HepG2 (cell line): ENCODE results near the gene OSCP1. TPM values are rescaled to one million over a fixed set of nuclear protein-coding genes. Genes with fewer than 3 reads are reported as not detected.

Source experiments
- ATF1 ChIP-seq: IDR thresholded peaks from 2 replicates; pipeline ENCODE4 v1.6.1; 2016; ENCODE audit warnings: mild to moderate bottlenecking, control low read depth
- CC2D1A ChIP-seq: sonication (generic); formaldehyde crosslinking; IDR thresholded peaks from 2 replicates; pipeline ENCODE4 v1.8.1; 2023; ENCODE audit warnings: mild to moderate bottlenecking, missing genetic modification reagents
- CEBPG ChIP-seq: IDR thresholded peaks from 2 replicates; pipeline ENCODE4 v1.6.1; 2016
- FOXM1 ChIP-seq: sonication (generic); formaldehyde crosslinking; IDR thresholded peaks from 2 replicates; pipeline ENCODE4 v1.5.0; 2020; ENCODE audit warnings: missing genetic modification reagents
- GABPB1 ChIP-seq: IDR thresholded peaks from 2 replicates; pipeline ENCODE4 v1.6.1; 2016; ENCODE audit warnings: mild to moderate bottlenecking, missing genetic modification reagents, moderate library complexity, missing compliant biosample characterization
- GZF1 ChIP-seq: sonication (generic); formaldehyde crosslinking; IDR thresholded peaks from 2 replicates; pipeline ENCODE4 v1.5.1; 2020; ENCODE audit warnings: mild to moderate bottlenecking, missing genetic modification reagents
- HDAC6 ChIP-seq: fragments of 200-600 bp; sonication (generic); IDR thresholded peaks from 2 replicates; pipeline ENCODE4 v1.7.0; 2017; ENCODE audit warnings: mild to moderate bottlenecking, antibody characterized with exemption, low read length, low read depth
- HES4 ChIP-seq: sonication (generic); formaldehyde crosslinking; IDR thresholded peaks from 2 replicates; pipeline ENCODE4 v1.9.0; 2021; ENCODE audit warnings: mild to moderate bottlenecking, missing genetic modification reagents, borderline replicate concordance
- HOXD1 ChIP-seq: sonication (generic); formaldehyde crosslinking; IDR thresholded peaks from 2 replicates; pipeline ENCODE4 v1.5.0; 2020; ENCODE audit warnings: missing genetic modification reagents
- KLF16 ChIP-seq, 2 experiments: sonication (generic) in 1 of 2; formaldehyde crosslinking in 1 of 2; IDR thresholded peaks; 2 replicates each; pipeline versions ENCODE4 v1.6.1 to v1.8.0; 2016 to 2023; ENCODE audit warnings: missing genetic modification reagents in 2 of 2, missing compliant biosample characterization in 1 of 2
- MTA1 ChIP-seq: sonication (generic); formaldehyde crosslinking; IDR thresholded peaks from 2 replicates; pipeline ENCODE4 v1.4.0; 2020; ENCODE audit warnings: missing genetic modification reagents, mild to moderate bottlenecking, borderline replicate concordance
- MTA3 ChIP-seq: sonication (generic); formaldehyde crosslinking; IDR thresholded peaks from 2 replicates; pipeline ENCODE4 v1.4.0; 2020; ENCODE audit warnings: missing genetic modification reagents
- SETDB1 ChIP-seq: sonication (generic); formaldehyde crosslinking; IDR thresholded peaks from 2 replicates; pipeline ENCODE4 v1.5.1; 2020; ENCODE audit warnings: missing genetic modification reagents, mild to moderate bottlenecking, borderline replicate concordance
- SMAD3 ChIP-seq: sonication (generic); formaldehyde crosslinking; IDR thresholded peaks from 2 replicates; pipeline ENCODE4 v1.4.0; 2020; ENCODE audit warnings: missing genetic modification reagents
- STAG1 ChIP-seq: sonication (generic); formaldehyde crosslinking; IDR thresholded peaks from 2 replicates; pipeline ENCODE4 v1.4.0; 2020; ENCODE audit warnings: missing genetic modification reagents
- TBL1XR1 ChIP-seq: fragments of 150-350 bp; IDR thresholded peaks from 2 replicates; pipeline ENCODE4 v1.6.1; 2014; ENCODE audit warnings: borderline replicate concordance, low read length; ENCODE audit not compliant: partially characterized antibody
- ZNF20 ChIP-seq: sonication (generic); formaldehyde crosslinking; IDR thresholded peaks from 2 replicates; pipeline ENCODE4 v1.4.0; 2020; ENCODE audit warnings: mild to moderate bottlenecking, moderate library complexity, missing genetic modification reagents
- ZNF543 ChIP-seq: sonication (generic); formaldehyde crosslinking; IDR thresholded peaks from 2 replicates; pipeline ENCODE4 v1.4.0; 2020; ENCODE audit warnings: mild to moderate bottlenecking, missing genetic modification reagents
- ZNF567 ChIP-seq: sonication (generic); formaldehyde crosslinking; IDR thresholded peaks from 2 replicates; pipeline ENCODE4 v1.8.1; 2023; ENCODE audit warnings: mild to moderate bottlenecking, missing genetic modification reagents, borderline replicate concordance
- ZNF619 ChIP-seq: sonication (generic); formaldehyde crosslinking; IDR thresholded peaks from 2 replicates; pipeline ENCODE4 v1.4.0; 2020; ENCODE audit warnings: mild to moderate bottlenecking, missing genetic modification reagents
- ZNF672 ChIP-seq: sonication (generic); formaldehyde crosslinking; IDR thresholded peaks from 2 replicates; pipeline ENCODE4 v1.8.1; 2022; ENCODE audit warnings: missing genetic modification reagents
- ZNF850 ChIP-seq: sonication (generic); formaldehyde crosslinking; conservative IDR thresholded peaks from 2 replicates; pipeline ENCODE4 v1.9.0; 2021; ENCODE audit warnings: mild to moderate bottlenecking, missing genetic modification reagents
- ZNF879 ChIP-seq: sonication (generic); formaldehyde crosslinking; IDR thresholded peaks from 2 replicates; pipeline ENCODE4 v1.8.1; 2023; ENCODE audit warnings: missing genetic modification reagents
- ZSCAN29 ChIP-seq: sonication (generic); formaldehyde crosslinking; conservative IDR thresholded peaks from 2 replicates; pipeline ENCODE4 v1.4.0; 2020; ENCODE audit warnings: mild to moderate bottlenecking, missing genetic modification reagents
- polyA plus RNA-seq, 8 experiments: library from polyadenylated mRNA; depleted of rRNA in 3 of 8; stranded (reverse) in 7 of 8; unstranded in 1 of 8; fragments of >200 nt; fragmentation: Illumina TruSeq in 4 of 8; extraction: Trizol in 4 of 8; gene quantifications; 2 replicates each; pipeline versions ENCODE4 v1.2.1 to v1.2.3, GENCODE V29; 2011 to 2016; ENCODE audit warnings: low read depth in 4 of 8, missing spikeins in 1 of 8, mixed read lengths in 1 of 8; ENCODE audit not compliant: insufficient read depth in 1 of 8
- total RNA-seq, 5 experiments: library from RNA; depleted of rRNA; stranded (reverse); fragments of >200 nt; fragmentation: Illumina TruSeq; extraction: Trizol; gene quantifications; 2 replicates each; pipeline ENCODE4 v1.2.3, GENCODE V29; 2016; ENCODE audit warnings: low read depth in 1 of 5
- TF ChIP-seq, protein P1 (sequence below): fragments of 450-650 bp; IDR thresholded peaks from 2 replicates; pipeline ENCODE4 v1.6.1; 2016
- TF ChIP-seq, protein P2 (sequence below): sonication (generic); formaldehyde crosslinking; IDR thresholded peaks from 2 replicates; pipeline ENCODE4 v1.4.0; 2020; ENCODE audit warnings: mild to moderate bottlenecking, missing genetic modification reagents
- TF ChIP-seq, protein P3 (sequence below): sonication (generic); formaldehyde crosslinking; IDR thresholded peaks from 2 replicates; pipeline ENCODE4 v1.4.0; 2020; ENCODE audit warnings: missing genetic modification reagents, mild to moderate bottlenecking, borderline replicate concordance
- TF ChIP-seq, protein P4 (sequence below): sonication (generic); formaldehyde crosslinking; IDR thresholded peaks from 2 replicates; pipeline ENCODE4 v1.9.0; 2021; ENCODE audit warnings: missing genetic modification reagents, mild to moderate bottlenecking, borderline replicate concordance

Gene OSCP1
- total and polyA plus RNA-seq, 2 of the 13 experiments (the other 11 are each of a cell fraction or from before 2014, with no cell fraction given) = 0.60 to 0.84 TPM

DNA sequence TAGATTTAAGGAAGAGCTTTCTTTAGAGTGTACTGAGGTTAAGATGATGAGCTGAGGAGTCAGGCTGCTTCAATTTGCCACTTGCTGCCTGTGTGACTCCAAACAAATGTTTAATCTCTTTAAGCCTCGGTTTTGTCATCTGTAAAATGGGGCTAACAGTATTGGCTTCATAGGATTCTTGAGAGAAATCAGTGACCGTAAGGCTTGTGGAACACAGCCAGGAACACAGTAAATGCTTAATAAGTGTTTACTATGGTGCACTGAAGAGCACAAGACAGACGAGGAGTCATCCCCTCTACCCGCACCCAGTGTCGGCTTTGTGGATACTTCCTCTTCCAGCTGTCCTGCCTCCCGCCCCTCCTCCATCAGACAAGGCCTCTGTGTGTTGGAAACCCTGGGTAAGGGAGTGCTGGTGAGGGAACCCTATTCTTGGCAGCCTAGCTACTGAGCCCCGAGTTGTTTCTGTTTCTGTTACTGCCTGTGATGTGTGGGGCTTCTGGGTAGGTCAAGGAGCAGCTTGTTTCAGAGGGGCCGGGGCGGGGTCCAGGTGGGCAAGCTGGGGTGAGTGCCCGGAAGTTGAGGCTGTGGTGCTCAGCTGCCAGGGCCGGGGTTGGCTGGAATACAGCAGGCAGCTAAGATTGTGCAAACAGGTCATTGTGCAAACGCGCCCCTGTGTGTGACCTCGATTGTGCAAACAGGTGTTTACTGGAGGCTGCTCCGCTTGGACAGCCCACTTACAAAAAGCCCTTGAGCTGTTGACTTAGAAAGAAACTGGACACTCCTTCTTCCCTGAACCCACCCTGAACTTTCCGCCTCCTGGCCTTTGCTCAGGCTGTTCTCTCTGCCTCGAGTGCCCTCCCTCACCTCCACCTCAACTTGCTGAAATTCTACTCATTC, 36.4 kb upstream of the OSCP1 start (continued):
- TF ChIP-seq HOXD1 (CRISPR knock-in tag) = peak; percentile 97
- no peak for TF ChIP-seq GZF1
- TF ChIP-seq, protein P1, sequence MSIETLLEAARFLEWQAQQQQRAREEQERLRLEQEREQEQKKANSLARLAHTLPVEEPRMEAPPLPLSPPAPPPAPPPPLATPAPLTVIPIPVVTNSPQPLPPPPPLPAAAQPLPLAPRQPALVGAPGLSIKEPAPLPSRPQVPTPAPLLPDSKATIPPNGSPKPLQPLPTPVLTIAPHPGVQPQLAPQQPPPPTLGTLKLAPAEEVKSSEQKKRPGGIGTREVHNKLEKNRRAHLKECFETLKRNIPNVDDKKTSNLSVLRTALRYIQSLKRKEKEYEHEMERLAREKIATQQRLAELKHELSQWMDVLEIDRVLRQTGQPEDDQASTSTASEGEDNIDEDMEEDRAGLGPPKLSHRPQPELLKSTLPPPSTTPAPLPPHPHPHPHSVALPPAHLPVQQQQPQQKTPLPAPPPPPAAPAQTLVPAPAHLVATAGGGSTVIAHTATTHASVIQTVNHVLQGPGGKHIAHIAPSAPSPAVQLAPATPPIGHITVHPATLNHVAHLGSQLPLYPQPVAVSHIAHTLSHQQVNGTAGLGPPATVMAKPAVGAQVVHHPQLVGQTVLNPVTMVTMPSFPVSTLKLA = peak; percentile 49
- TF ChIP-seq ZNF879 = no peak
- TF ChIP-seq KLF16 (CRISPR knock-in tag; IDR thresholded peaks at IDR 0.05) = peak in 1 of 2 experiments; percentile 94; a peak in 2 of 4 replicates
- TF ChIP-seq SETDB1 (CRISPR knock-in tag) = no peak
- peak; percentile 96 for TF ChIP-seq SMAD3 (CRISPR knock-in tag)
- TF ChIP-seq HDAC6 = no peak
- TF ChIP-seq FOXM1 = no peak
- TF ChIP-seq ZNF672 = no peak
- peak; percentile 32; the same call in 1 of the 2 replicates for TF ChIP-seq STAG1 (CRISPR knock-in tag)
- TF ChIP-seq ZNF20 (CRISPR knock-in tag) = 0 out of 2 replicates have a peak, but pooled peaks have one; percentile 64
- no peak for TF ChIP-seq HES4 (CRISPR knock-in tag)
- peak; percentile 92 for TF ChIP-seq GABPB1
- peak; percentile 100 for TF ChIP-seq MTA1
- TF ChIP-seq ZNF619 (CRISPR knock-in tag) = peak; percentile 53; the same call in 1 of the 2 replicates
- no peak for TF ChIP-seq CC2D1A
- peak; percentile 83 for TF ChIP-seq ZNF543
- TF ChIP-seq, protein P2, sequence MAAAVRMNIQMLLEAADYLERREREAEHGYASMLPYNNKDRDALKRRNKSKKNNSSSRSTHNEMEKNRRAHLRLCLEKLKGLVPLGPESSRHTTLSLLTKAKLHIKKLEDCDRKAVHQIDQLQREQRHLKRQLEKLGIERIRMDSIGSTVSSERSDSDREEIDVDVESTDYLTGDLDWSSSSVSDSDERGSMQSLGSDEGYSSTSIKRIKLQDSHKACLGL (CRISPR knock-in tag) = peak; percentile 66
- no peak for TF ChIP-seq ATF1 (CRISPR knock-in tag)
- TF ChIP-seq ZSCAN29 (CRISPR knock-in tag) = peak; percentile 80
- TF ChIP-seq CEBPG (CRISPR knock-in tag) = peak; percentile 99
- TF ChIP-seq, protein P3, sequence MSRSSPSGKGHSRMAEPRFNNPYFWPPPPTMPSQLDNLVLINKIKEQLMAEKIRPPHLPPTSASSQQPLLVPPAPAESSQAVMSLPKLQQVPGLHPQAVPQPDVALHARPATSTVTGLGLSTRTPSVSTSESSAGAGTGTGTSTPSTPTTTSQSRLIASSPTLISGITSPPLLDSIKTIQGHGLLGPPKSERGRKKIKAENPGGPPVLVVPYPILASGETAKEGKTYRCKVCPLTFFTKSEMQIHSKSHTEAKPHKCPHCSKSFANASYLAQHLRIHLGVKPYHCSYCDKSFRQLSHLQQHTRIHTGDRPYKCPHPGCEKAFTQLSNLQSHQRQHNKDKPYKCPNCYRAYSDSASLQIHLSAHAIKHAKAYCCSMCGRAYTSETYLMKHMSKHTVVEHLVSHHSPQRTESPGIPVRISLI (CRISPR knock-in tag) = peak; percentile 89
- TF ChIP-seq TBL1XR1 = peak; percentile 97
- no peak for TF ChIP-seq MTA3
- TF ChIP-seq, protein P4, sequence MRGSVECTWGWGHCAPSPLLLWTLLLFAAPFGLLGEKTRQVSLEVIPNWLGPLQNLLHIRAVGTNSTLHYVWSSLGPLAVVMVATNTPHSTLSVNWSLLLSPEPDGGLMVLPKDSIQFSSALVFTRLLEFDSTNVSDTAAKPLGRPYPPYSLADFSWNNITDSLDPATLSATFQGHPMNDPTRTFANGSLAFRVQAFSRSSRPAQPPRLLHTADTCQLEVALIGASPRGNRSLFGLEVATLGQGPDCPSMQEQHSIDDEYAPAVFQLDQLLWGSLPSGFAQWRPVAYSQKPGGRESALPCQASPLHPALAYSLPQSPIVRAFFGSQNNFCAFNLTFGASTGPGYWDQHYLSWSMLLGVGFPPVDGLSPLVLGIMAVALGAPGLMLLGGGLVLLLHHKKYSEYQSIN (CRISPR knock-in tag) = no peak
- TF ChIP-seq ZNF567 = peak; percentile 97
- no peak for TF ChIP-seq ZNF850 (CRISPR knock-in tag)
